HEK293T (cell line): Measurements from ENCODE around the gene C14orf119.

Source experiments
- BHLHE40 ChIP-seq: fragments of 450-650 bp; IDR thresholded peaks from 2 replicates; pipeline ENCODE4 v1.6.1; 2016; ENCODE audit warnings: mild to moderate bottlenecking, moderate library complexity, borderline replicate concordance
- CTBP1 ChIP-seq: fragments of 450-650 bp; IDR thresholded peaks from 2 replicates; pipeline ENCODE4 v1.6.1; 2016; ENCODE audit warnings: borderline replicate concordance
- ELF4 ChIP-seq: fragments of 450-650 bp; IDR thresholded peaks from 2 replicates; pipeline ENCODE4 v1.6.1; 2017; ENCODE audit warnings: antibody characterized with exemption
- FOXK2 ChIP-seq: fragments of 450-650 bp; IDR thresholded peaks from 2 replicates; pipeline ENCODE4 v1.6.1; 2016; ENCODE audit warnings: mild to moderate bottlenecking
- LEF1 ChIP-seq: fragments of 450-650 bp; IDR thresholded peaks from 2 replicates; pipeline ENCODE4 v1.6.1; 2017; ENCODE audit warnings: mild to moderate bottlenecking, borderline replicate concordance
- PKNOX1 ChIP-seq: fragments of 450-650 bp; IDR thresholded peaks from 2 replicates; pipeline ENCODE4 v1.6.1; 2016
- SP1 ChIP-seq: fragments of 450-650 bp; IDR thresholded peaks from 2 replicates; pipeline ENCODE4 v1.6.1; 2017

- TF ChIP-seq BHLHE40 = no peak
- no peak for TF ChIP-seq LEF1
- no peak for TF ChIP-seq PKNOX1
- no peak for TF ChIP-seq SP1
- TF ChIP-seq CTBP1 = no peak
- TF ChIP-seq ELF4 = no peak
- no peak for TF ChIP-seq FOXK2
These were observed 54.4 kb downstream of the C14orf119 start for GRCh38 chr14:23149745-23150144.
